ENCODE data around the gene NOS3. TPM values are rescaled to one million over a fixed set of nuclear protein-coding genes. Genes with fewer than 3 reads are reported as not detected.

The NOS3 gene
- total RNA-seq, 1 donor from 2014 or later, result 0.86 TPM

DNA sequence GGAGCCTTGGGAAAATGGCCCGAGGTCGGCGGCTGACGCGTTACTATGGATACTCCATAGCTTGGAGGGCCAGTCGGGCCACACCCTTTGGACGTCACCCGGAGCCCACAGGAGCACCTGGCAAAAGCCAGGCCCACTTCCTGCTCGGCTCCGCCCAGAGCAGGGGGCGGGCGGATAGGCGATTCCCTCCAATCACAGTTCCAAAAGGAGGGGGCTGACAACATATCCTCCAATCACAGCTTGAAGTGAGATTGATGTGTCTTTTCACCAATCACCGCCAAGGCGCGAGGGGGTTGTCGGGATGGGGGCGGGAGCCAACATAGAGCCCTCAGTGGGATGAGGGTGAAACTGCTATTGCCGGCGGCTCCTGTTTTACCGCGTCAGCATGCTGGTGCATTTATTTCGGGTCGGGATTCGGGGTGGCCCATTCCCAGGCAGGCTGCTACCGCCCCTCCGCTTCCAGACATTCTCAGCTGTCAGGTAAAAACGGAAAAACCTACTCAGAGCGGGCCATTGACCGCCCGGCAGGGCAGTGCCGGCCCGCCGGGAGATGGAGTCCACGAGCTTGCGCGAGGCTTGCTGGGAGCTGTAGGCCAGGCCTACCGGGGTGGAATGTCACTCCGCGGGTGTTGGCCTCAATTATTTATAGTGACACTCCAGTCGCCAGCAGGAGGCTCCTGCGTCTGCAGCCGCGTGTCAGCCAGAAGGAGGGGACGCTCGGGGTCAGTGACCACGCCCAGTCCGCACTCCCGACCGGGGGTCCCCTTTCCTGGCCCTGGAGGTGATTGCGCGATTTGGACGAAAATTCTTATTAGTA, 37.5 kb downstream of the NOS3 start, which contains the start of gene ABCB8:
Gene ABCB8, plus strand, starts transcription at position 320 of the 817 bp plus-strand sequence. Its CDS starts 66 bp downstream, at position 386.
- peaks cover 13% of the 10 kb centered on the region for H3K9me3 Mint-ChIP-seq (ENCODE audit: unreplicated experiment)

DNA sequence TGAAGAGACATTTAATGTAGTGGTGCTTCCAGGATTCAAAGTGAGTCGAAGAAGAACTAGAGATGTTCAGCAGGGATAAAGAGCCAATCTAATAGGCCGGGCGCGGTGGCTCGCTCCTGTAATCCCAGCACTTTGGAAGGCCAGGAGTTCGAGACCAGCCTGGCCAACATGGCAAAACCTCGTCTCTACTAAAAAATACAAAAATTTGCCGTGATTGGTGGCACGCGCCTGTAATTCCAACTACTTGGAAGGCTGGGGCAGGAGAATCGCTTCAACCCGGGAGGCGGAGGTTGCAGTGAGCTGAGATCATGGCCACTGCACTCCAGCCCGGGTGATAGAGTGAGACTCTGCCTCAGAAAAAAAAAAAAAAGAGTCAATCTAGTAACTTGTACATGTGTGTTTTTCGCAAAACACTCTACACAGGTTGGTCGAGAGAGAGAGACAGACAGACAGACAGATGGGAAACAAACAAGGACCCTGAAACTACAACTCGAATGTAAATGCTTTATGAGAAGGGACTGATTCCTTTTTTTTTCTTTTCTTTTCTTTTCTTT, 38.2 kb downstream of the NOS3 start:
- DNase-seq, result no peak
- Mint-ChIP-seq H3K4me1 (ENCODE audit: low read depth, unreplicated experiment) (peaks cover 19% of the 10 kb centered on the region), H3K27me3 (ENCODE audit: unreplicated experiment) (peaks cover 15% of the 10 kb centered on the region), H3K9me3 (ENCODE audit: unreplicated experiment) (peaks cover 12% of the 10 kb centered on the region), H3K27ac (ENCODE audit: unreplicated experiment) (peak overlapping the region; percentile 97), H3K36me3 (ENCODE audit: unreplicated experiment) (no peaks in the 10 kb centered on the region), H3K4me3 (ENCODE audit: unreplicated experiment) (peak overlapping the region; percentile 93)
- no peak for TF ChIP-seq CTCF (IDR thresholded peaks at IDR 0.05; ENCODE audit: partially characterized antibody, unreplicated experiment)

More for the DNA sequence above, 37.5 kb downstream of the NOS3 start, which contains the start of gene ABCB8:
- H3K27ac Mint-ChIP-seq (ENCODE audit: unreplicated experiment), result peak within 1 kb of the TSS; percentile 97
- no peak for TF ChIP-seq CTCF (IDR thresholded peaks at IDR 0.05; ENCODE audit: partially characterized antibody, unreplicated experiment)
- peak; percentile 95 for DNase-seq
- no peaks in the 10 kb centered on the region for H3K36me3 Mint-ChIP-seq (ENCODE audit: unreplicated experiment)
- peak within 1 kb of the TSS; percentile 93 for H3K4me3 Mint-ChIP-seq (ENCODE audit: unreplicated experiment)
- H3K27me3 Mint-ChIP-seq (ENCODE audit: unreplicated experiment), result peaks cover 15% of the 10 kb centered on the region
- H3K4me1 Mint-ChIP-seq (ENCODE audit: low read depth, unreplicated experiment), result peaks cover 21% of the 10 kb centered on the region

DNA sequence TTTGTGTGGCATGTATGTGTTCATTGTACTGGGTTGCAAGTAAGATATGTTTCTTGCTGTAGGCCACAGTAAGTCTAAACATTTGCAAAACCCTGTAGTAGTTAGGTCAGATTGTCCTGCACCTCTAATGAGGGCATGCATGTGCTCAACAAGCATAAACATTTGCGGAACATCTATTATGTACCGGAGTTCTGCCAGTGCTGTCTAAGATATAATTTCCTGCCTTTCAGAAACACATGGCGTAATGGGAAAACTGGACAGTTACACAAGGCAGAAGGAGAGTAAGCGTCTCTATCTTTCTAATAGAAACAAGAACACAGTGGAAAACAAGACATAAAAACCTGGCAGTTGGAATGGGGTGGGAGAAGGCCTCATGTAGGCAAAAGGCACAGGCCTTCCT, 40.2 kb downstream of the NOS3 start:
- Mint-ChIP-seq H3K4me3 (ENCODE audit: unreplicated experiment) (no peak overlapping the region), H3K36me3 (ENCODE audit: unreplicated experiment) (no peaks in the 10 kb centered on the region), H3K27ac (ENCODE audit: unreplicated experiment) (no peak overlapping the region), H3K27me3 (ENCODE audit: unreplicated experiment) (peaks cover 15% of the 10 kb centered on the region), H3K4me1 (ENCODE audit: low read depth, unreplicated experiment) (peaks cover 13% of the 10 kb centered on the region), H3K9me3 (ENCODE audit: unreplicated experiment) (peaks cover 12% of the 10 kb centered on the region)
- no peak for TF ChIP-seq CTCF (IDR thresholded peaks at IDR 0.05; ENCODE audit: partially characterized antibody, unreplicated experiment)
- DNase-seq, result no peak

DNA sequence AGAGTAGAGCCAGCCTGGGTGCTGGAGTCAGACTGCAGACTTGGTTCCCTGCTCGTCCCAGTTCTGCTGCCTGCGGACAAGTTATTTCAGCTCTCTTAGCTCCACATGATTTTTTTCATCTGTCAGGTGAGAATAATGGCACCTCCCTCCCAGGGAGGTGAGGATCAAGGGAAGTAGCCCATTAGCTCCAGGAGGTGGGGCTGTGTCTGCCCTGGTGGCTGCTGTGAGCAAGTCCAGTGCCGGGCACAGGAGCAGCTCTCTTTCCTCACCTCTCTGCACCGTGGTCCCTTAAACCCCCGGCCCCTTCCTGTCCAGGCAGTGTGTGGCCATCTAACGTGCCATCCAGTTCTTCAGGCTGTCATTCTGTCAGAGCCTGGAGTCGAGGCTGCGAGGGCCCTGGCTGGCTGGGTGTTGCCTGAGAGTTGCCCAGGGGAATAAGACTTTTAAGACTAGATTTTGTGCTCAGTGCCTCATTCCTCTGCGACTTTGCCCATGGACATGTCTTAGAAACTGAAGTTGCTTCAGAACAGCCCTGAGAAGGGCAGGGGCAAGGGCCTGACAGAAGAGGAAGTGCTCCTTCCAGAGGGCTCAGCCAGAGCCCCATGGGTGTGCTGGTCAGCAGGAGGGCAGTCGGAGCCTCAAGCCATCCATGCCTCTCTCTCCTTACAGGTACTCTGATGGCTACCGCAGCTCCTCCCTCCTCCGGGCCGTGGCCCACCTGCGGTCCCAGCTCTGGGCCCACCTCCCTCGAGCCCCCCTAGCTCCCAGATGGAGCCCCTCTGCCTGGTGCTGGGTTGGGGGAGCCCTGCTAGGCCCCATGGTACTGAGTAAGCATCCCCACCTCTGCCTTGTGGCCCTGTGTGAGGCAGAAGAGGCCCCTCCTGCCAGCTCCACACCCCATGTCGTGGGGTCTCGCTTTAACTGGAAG, 42.4 kb downstream of the NOS3 start:
- Mint-ChIP-seq H3K9me3 (ENCODE audit: unreplicated experiment) (peaks cover 5% of the 10 kb centered on the region), H3K36me3 (ENCODE audit: unreplicated experiment) (no peaks in the 10 kb centered on the region), H3K27me3 (ENCODE audit: unreplicated experiment) (peaks cover 11% of the 10 kb centered on the region), H3K27ac (ENCODE audit: unreplicated experiment) (no peak overlapping the region), H3K4me1 (ENCODE audit: low read depth, unreplicated experiment) (peaks cover 8% of the 10 kb centered on the region), H3K4me3 (ENCODE audit: unreplicated experiment) (no peak overlapping the region)
- TF ChIP-seq CTCF (IDR thresholded peaks at IDR 0.05; ENCODE audit: partially characterized antibody, unreplicated experiment), result peak; percentile 18
- DNase-seq, result no peak

Measured in glutamatergic neuron (in vitro differentiated cells).